Liver (tissue), 3 donors: Measurements from ENCODE around the gene CKMT2.

ENCODE experiments used
- ATF3 ChIP-seq: IDR thresholded peaks from 2 replicates; pipeline ENCODE4 v1.6.1; 2016; ENCODE audit warnings: antibody characterized with exemption
- EGR1 ChIP-seq, 2 donors: IDR thresholded peaks; 2 replicates each; pipeline ENCODE4 v1.6.1; 2016 to 2018; ENCODE audit warnings: antibody characterized with exemption in 2 of 2, low read depth in 2 of 2
- GABPA ChIP-seq, 2 donors: IDR thresholded peaks in 1 of 2; conservative IDR thresholded peaks in 1 of 2; 2 replicates each; pipeline ENCODE4 v1.6.1; 2016; ENCODE audit warnings: antibody characterized with exemption in 2 of 2, mild to moderate bottlenecking in 1 of 2, moderate library complexity in 1 of 2
- HNF4A ChIP-seq, 2 donors: conservative IDR thresholded peaks; 2 replicates each; pipeline ENCODE4 v1.6.1; 2016; ENCODE audit warnings: antibody characterized with exemption in 2 of 2, mild to moderate bottlenecking in 2 of 2
- JUND ChIP-seq, 2 donors: IDR thresholded peaks; 2 replicates each; pipeline ENCODE4 v1.6.1; 2016; ENCODE audit warnings: antibody characterized with exemption in 2 of 2
- NR2F2 ChIP-seq: IDR thresholded peaks from 2 replicates; pipeline ENCODE4 v1.6.1; 2016; ENCODE audit warnings: antibody characterized with exemption
- RAD21 ChIP-seq, 2 donors: IDR thresholded peaks; 2 replicates each; pipeline ENCODE4 v1.6.1; 2016; ENCODE audit warnings: antibody characterized with exemption in 2 of 2, mild to moderate bottlenecking in 2 of 2
- REST ChIP-seq: IDR thresholded peaks from 2 replicates; pipeline ENCODE4 v1.6.1; 2016; ENCODE audit warnings: antibody characterized with exemption, mild to moderate bottlenecking
- SP1 ChIP-seq: IDR thresholded peaks from 2 replicates; pipeline ENCODE4 v1.6.1; 2018; ENCODE audit warnings: antibody characterized with exemption, mild to moderate bottlenecking
- TAF1 ChIP-seq: conservative IDR thresholded peaks from 2 replicates; pipeline ENCODE4 v1.6.1; 2016; ENCODE audit warnings: antibody characterized with exemption, mild to moderate bottlenecking
- YY1 ChIP-seq: IDR thresholded peaks from 2 replicates; pipeline ENCODE4 v1.6.1; 2016; ENCODE audit warnings: antibody characterized with exemption, mild to moderate bottlenecking
- ZBTB33 ChIP-seq: IDR thresholded peaks from 2 replicates; pipeline ENCODE4 v1.6.1; 2016; ENCODE audit warnings: antibody characterized with exemption
- TF ChIP-seq, protein P1 (sequence below): fragments of 150-350 bp; IDR thresholded peaks from 2 replicates; pipeline ENCODE4 v1.5.1; 2017; ENCODE audit warnings: improper control_type of control experiment, low read depth, low read length; ENCODE audit not compliant: missing input control
- TF ChIP-seq, protein P2 (sequence below): IDR thresholded peaks from 2 replicates; pipeline ENCODE4 v1.6.1; 2016; ENCODE audit warnings: antibody characterized with exemption
- donor health status: healthy.
- donor health status: healthy.

DNA sequence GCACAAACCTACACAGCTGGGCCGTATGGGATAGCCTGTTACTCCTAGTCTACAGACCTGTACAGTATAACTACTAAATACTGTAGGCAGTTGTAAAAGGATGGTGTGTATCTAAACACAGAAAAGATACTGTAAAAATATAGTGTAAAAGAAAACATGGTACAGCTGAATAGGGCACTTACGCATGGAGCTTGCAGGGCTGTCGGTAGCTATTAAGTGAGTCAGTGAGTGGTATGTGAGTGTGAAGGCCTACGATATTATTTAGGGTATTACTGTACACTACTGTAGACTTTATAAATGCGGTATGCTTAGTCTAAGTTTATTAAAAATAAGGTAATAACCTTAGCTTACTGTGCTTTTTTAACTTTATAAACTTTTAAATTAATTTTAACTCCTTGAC lies 69.5 kb downstream of the CKMT2 start:
- TF ChIP-seq REST (no peak), SP1 (no peak), JUND (IDR thresholded peaks at IDR 0.05) (no peak), YY1 (no peak), GABPA (IDR thresholded peaks at IDR 0.05 in 1 of 2, conservative IDR thresholded peaks at IDR 0.05 in 1 of 2) (no peak), RAD21 (IDR thresholded peaks at IDR 0.05) (no peak), NR2F2 (no peak), EGR1 (IDR thresholded peaks at IDR 0.05; ENCODE audit: low read depth in 2 of 2) (no peak), ATF3 (no peak), TAF1 (no peak), HNF4A (conservative IDR thresholded peaks at IDR 0.05) (no peak), ZBTB33 (no peak)
- TF ChIP-seq, protein P1, sequence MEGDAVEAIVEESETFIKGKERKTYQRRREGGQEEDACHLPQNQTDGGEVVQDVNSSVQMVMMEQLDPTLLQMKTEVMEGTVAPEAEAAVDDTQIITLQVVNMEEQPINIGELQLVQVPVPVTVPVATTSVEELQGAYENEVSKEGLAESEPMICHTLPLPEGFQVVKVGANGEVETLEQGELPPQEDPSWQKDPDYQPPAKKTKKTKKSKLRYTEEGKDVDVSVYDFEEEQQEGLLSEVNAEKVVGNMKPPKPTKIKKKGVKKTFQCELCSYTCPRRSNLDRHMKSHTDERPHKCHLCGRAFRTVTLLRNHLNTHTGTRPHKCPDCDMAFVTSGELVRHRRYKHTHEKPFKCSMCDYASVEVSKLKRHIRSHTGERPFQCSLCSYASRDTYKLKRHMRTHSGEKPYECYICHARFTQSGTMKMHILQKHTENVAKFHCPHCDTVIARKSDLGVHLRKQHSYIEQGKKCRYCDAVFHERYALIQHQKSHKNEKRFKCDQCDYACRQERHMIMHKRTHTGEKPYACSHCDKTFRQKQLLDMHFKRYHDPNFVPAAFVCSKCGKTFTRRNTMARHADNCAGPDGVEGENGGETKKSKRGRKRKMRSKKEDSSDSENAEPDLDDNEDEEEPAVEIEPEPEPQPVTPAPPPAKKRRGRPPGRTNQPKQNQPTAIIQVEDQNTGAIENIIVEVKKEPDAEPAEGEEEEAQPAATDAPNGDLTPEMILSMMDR = no peak
- TF ChIP-seq, protein P2, sequence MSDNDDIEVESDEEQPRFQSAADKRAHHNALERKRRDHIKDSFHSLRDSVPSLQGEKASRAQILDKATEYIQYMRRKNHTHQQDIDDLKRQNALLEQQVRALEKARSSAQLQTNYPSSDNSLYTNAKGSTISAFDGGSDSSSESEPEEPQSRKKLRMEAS = no peak
